GM13977 (cell line): ENCODE measurements around the gene TP73.

Experiments used
- DNase-seq: peaks from one replicate; pipeline ENCODE4 v3.0.0; 2012; ENCODE audit warnings: low spot score
- CTCF ChIP-seq: IDR thresholded peaks from 2 replicates; pipeline ENCODE4 v1.5.1; 2012; ENCODE audit warnings: mild to moderate bottlenecking, control low read depth; ENCODE audit not compliant: insufficient read depth; ENCODE audit errors: extremely low read depth, missing control alignments
- in situ Hi-C: fragments of 300-500 bp; cut with MboI; formaldehyde crosslinking; loops from one replicate; pipeline ENCODE4 v1.12.0; 2022; ENCODE audit warnings: low sequenced_read_pairs, low pct_unique_long_range_greater_than_20kb, mixed read lengths, inconsistent platforms; ENCODE audit not compliant: unreplicated experiment

Gene TP73

GRCh38 chr1:3668148-3668547 lies 15.8 kb downstream of the TP73 start:
- in situ Hi-C loops, result no loop called here
- DNase-seq, result no peak
- no peak for TF ChIP-seq CTCF

- no peak for TF ChIP-seq CTCF
- in situ Hi-C loops, result no loop called here
- DNase-seq, result no peak
Measured at GRCh38 chr1:3668585-3669300, 16.4 kb downstream of the TP73 start.

GRCh38 chr1:3669421-3669821 lies 17.1 kb downstream of the TP73 start:
- TF ChIP-seq CTCF, result no peak
- in situ Hi-C loops, result no loop called here

GRCh38 chr1:3669971-3670431 lies 17.7 kb downstream of the TP73 start:
- no peak for DNase-seq
- in situ Hi-C loops, result no loop called here
- no peak for TF ChIP-seq CTCF

More at GRCh38 chr1:3669421-3669821, 17.1 kb downstream of the TP73 start:
- DNase-seq, result no peak

GRCh38 chr1:3670823-3671265 lies 18.5 kb downstream of the TP73 start:
- no peak for DNase-seq
- in situ Hi-C loops, result no loop called here
- TF ChIP-seq CTCF, result no peak

GRCh38 chr1:3671371-3672180 lies 19.3 kb downstream of the TP73 start:
- in situ Hi-C loops, result no loop called here
- TF ChIP-seq CTCF, result no peak
- no peak for DNase-seq
